Ascending aorta (tissue), 2 donors: Measurements from ENCODE around the gene SMIM14. TPM values are rescaled to one million over a fixed set of nuclear protein-coding genes. Genes with fewer than 3 reads are reported as not detected.

Experiments
- DNase-seq, 2 donors: peaks; one replicate each; pipeline ENCODE4 v3.0.0-alpha.2; 2019; ENCODE audit warnings: low spot score in 2 of 2
- H3K27ac ChIP-seq, 2 donors: fragments of 200-600 bp; sonication (generic); one replicate each; pipeline ENCODE4 v1.5.1; 2016 to 2017; ENCODE audit warnings: mild to moderate bottlenecking in 1 of 2
- H3K27me3 ChIP-seq: fragments of 200-600 bp; sonication (generic); one replicate; pipeline ENCODE4 v1.5.1; 2017
- H3K36me3 ChIP-seq, 2 donors: fragments of 200-600 bp; sonication (generic); one replicate each; pipeline ENCODE4 v1.5.1; 2016
- H3K4me1 ChIP-seq, 2 donors: fragments of 200-600 bp; sonication (generic); one replicate each; pipeline ENCODE4 v1.5.1; 2016 to 2017; ENCODE audit warnings: mild to moderate bottlenecking in 1 of 2
- H3K4me3 ChIP-seq, 2 donors: fragments of 200-600 bp; sonication (generic); one replicate each; pipeline ENCODE4 v1.5.1; 2016 to 2017; ENCODE audit warnings: mild to moderate bottlenecking in 1 of 2
- H3K9me3 ChIP-seq, 2 donors: fragments of 200-600 bp; sonication (generic); one replicate each; pipeline ENCODE4 v1.5.1; 2016
- intact Hi-C: fragments of 100-400 bp; cut with DNase I; formaldehyde crosslinking; loops from one replicate; pipeline ENCODE4 v1.15.1; 2023
- total RNA-seq: library from RNA; depleted of rRNA; stranded (reverse); fragments of >200 nt; gene quantifications from one replicate; pipeline ENCODE4 v1.1.0, GENCODE V29; 2016
- TF ChIP-seq, protein P1 (sequence below), 3 experiments: fragments of 200-600 bp in 2 of 3; fragments of 450-650 bp in 1 of 3; sonication (generic) in 2 of 3; IDR thresholded peaks; one replicate each; pipeline ENCODE4 v1.5.1; 2016 to 2019; ENCODE audit warnings: antibody characterized with exemption in 3 of 3, mild to moderate bottlenecking in 1 of 3, moderate library complexity in 1 of 3

The SMIM14 gene
- total RNA-seq, 1 donor from 2014 or later: 48.2 TPM

DNA sequence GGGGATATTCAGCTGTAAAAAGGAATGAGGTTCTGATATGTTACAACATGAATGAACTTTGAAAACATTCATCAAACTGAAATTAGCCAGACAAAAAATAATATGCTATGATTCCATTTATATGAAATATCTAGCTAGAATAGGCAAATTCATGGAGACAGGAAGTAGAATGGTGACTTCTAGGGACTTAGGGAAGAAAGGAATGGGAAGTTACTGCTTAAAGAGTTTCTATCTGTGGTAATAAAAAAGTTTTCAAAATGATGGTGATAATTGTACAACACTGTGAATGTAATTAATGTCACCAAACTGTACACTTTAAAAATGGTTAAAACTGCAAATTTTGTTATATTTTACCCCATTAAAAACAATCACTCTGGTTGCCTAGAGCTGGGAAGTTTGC is 30.2 kb downstream of the SMIM14 start:
- intact Hi-C loops: no loop called here

DNA sequence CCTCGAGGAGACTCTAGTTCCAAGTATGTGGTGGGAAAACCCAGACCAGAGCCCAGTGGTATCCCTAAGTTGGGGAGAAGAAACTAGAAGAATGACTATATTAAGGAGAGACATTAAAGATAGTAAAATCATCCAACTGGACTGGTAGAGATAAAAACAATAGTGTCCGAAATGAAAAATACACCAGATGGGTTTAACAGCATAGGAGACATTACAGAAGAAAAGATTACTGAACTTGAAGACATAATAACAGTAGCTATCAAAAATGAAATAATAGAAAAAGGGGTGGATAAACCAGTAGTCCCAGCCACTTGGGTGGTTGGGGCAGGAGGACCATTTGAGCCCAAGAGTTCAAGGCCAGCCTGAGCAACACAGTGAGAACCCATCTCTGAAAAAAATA is 31.9 kb downstream of the SMIM14 start:
- intact Hi-C loops: no loop called here
- H3K36me3 ChIP-seq: peaks cover 26 to 35% of the 10 kb centered on the region in 2 donors
- H3K4me3 ChIP-seq: no peak overlapping the region
- no peak for DNase-seq
- H3K9me3 ChIP-seq: no peaks in the 10 kb centered on the region
- no peak overlapping the region for H3K27ac ChIP-seq
- no peaks in the 10 kb centered on the region for H3K4me1 ChIP-seq
- no peaks in the 10 kb centered on the region for H3K27me3 ChIP-seq
- TF ChIP-seq, protein P1, sequence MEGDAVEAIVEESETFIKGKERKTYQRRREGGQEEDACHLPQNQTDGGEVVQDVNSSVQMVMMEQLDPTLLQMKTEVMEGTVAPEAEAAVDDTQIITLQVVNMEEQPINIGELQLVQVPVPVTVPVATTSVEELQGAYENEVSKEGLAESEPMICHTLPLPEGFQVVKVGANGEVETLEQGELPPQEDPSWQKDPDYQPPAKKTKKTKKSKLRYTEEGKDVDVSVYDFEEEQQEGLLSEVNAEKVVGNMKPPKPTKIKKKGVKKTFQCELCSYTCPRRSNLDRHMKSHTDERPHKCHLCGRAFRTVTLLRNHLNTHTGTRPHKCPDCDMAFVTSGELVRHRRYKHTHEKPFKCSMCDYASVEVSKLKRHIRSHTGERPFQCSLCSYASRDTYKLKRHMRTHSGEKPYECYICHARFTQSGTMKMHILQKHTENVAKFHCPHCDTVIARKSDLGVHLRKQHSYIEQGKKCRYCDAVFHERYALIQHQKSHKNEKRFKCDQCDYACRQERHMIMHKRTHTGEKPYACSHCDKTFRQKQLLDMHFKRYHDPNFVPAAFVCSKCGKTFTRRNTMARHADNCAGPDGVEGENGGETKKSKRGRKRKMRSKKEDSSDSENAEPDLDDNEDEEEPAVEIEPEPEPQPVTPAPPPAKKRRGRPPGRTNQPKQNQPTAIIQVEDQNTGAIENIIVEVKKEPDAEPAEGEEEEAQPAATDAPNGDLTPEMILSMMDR (IDR thresholded peaks at IDR 0.05): no peak

More for the DNA sequence above, 30.2 kb downstream of the SMIM14 start:
- Histone ChIP-seq H3K4me1 (peaks cover 0 to 10% of the 10 kb centered on the region in 2 donors), H3K9me3 (no peaks in the 10 kb centered on the region), H3K36me3 (peaks cover 19 to 22% of the 10 kb centered on the region in 2 donors), H3K27ac (peak overlapping the region in 1 of 2 donors; percentile 12), H3K4me3 (no peak overlapping the region), H3K27me3 (no peaks in the 10 kb centered on the region)
- TF ChIP-seq, protein P1 (IDR thresholded peaks at IDR 0.05): no peak
- DNase-seq: no peak

DNA sequence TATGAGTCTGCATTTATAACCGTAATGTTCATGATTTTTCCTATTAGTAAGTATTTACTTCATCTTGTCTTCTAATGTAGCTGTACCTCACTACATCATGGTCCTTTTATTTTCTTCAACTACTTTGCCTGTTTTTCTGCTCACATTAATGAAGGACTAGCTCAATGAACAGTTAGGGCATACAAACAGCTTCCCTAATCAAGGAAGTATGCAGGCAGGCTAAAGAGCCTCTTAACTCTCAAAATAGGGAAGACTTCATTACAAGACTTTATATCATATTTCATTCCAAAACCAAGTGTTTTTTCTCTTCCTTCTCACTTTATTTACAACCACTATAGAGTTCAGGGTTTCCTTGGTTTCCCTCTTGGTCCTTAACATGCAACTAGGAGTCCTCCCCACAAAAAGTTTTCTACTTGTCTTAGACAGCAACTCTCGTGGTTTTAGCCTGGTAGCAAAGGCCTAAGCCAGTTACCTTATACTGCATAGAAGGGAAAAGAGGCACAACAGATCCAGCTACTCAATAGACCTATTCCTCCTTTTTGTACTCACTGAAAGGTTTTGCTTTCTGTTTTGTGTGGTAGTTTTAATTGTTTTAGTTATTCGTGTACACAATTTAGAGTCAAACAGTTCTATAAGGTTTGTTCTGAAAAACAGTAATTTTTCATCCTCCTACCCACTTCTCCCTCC is 40.8 kb downstream of the SMIM14 start:
- Histone ChIP-seq H3K9me3 (no peaks in the 10 kb centered on the region), H3K27me3 (no peaks in the 10 kb centered on the region), H3K4me1 (no peaks in the 10 kb centered on the region), H3K4me3 (no peak overlapping the region), H3K27ac (no peak overlapping the region), H3K36me3 (peaks cover 8 to 29% of the 10 kb centered on the region in 2 donors)
- intact Hi-C loops: no loop called here
- DNase-seq: no peak
- TF ChIP-seq, protein P1 (IDR thresholded peaks at IDR 0.05): no peak

DNA sequence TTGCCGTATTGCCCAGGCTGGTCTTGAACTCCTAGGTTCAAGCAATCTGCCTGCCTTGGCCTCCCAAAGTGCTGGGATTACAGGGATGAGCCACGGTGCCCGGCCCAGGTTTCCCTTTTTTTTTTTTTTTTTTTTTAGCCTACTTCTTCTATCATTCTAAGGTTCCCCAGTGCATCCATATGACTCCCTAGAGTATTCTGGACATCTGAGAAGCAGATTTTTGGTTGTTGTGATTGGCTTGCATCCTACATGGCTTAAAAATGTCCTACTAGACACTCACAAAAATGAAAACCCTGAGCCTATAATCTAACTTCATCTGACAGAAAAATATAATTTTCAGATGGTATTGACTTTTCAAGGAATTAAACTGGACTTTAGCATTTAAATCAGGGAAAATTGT is 41.7 kb downstream of the SMIM14 start:
- Histone ChIP-seq H3K27me3 (no peaks in the 10 kb centered on the region), H3K36me3 (peaks cover 8 to 20% of the 10 kb centered on the region in 2 donors), H3K9me3 (no peaks in the 10 kb centered on the region), H3K4me1 (no peaks in the 10 kb centered on the region), H3K27ac (no peak overlapping the region), H3K4me3 (no peak overlapping the region)
- DNase-seq: no peak
- intact Hi-C loops: no loop called here
- TF ChIP-seq, protein P1 (IDR thresholded peaks at IDR 0.05): no peak

DNA sequence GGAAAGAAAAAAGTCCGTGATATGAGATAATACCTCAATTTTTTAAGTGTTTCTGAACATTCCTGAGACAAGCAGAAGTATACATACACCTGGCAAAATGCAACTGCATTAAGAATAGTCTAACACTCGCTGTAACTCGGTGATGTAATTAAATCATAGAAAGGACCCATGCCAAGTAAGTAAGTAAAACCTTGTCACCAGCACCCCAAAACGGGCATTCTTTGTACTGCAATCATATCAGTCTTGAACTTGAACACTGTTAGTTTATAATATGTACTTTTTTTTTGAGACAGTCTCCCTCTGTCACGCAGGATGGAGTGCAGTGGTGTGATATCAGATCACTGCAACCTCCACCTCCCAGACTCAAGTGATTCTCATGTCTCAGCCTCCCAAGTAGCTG is 47.4 kb downstream of the SMIM14 start:
- H3K36me3 ChIP-seq: peaks cover 0 to 5% of the 10 kb centered on the region in 2 donors
- DNase-seq: no peak
- no peak overlapping the region for H3K27ac ChIP-seq
- intact Hi-C loops: no loop called here
- no peak overlapping the region for H3K4me3 ChIP-seq
- TF ChIP-seq, protein P1 (IDR thresholded peaks at IDR 0.05): no peak
- H3K27me3 ChIP-seq: no peaks in the 10 kb centered on the region
- H3K4me1 ChIP-seq: no peaks in the 10 kb centered on the region
- no peaks in the 10 kb centered on the region for H3K9me3 ChIP-seq
